IMR-90 (cell line): ENCODE measurements around the gene GKN1. TPM values are rescaled to one million over a fixed set of nuclear protein-coding genes. Genes with fewer than 3 reads are reported as not detected.

Source experiments
- ATAC-seq: fragments of 200-7000 bp; cut with Tn5 transposase; 2 replicates; pipeline ENCODE4 v1.9.1; 2020; ENCODE audit warnings: low read depth, mild to moderate bottlenecking, moderate library complexity
- BruUV-seq: library from RNA; stranded (reverse); fragments of 400-500 nt; replicated peaks from 2 replicates; lab custom pipeline; 2021; lab: Mats Ljungman, UMichigan
- CTCF ChIA-PET: fragments of 300-600 bp; formaldehyde crosslinking; extraction: SDS; loops from one replicate; lab custom pipeline; 2021; ENCODE audit warnings: antibody characterized with exemption; lab: Yijun Ruan, JAX
- POLR2A ChIA-PET: fragments of 300-600 bp; sonication (Branson Sonifier 250); formaldehyde crosslinking; loops from one replicate; lab custom pipeline; 2022; ENCODE audit warnings: antibody characterized with exemption; ENCODE audit not compliant: unreplicated experiment; lab: Charles Lee
- DNase-seq: peaks from one replicate; pipeline ENCODE4 v3.0.0; 2013
- H2AFZ ChIP-seq: replicated peaks from 2 replicates; pipeline ENCODE3; 2013; ENCODE audit warnings: low read length, mild to moderate bottlenecking; ENCODE audit not compliant: poor library complexity
- H2AK5ac ChIP-seq: 2 replicates; pipeline ENCODE4 v1.6.1; 2013; ENCODE audit warnings: low read depth, low read length, inconsistent platforms
- H2AK9ac ChIP-seq: replicated peaks from 2 replicates; pipeline ENCODE3; 2013; ENCODE audit warnings: mild to moderate bottlenecking, low read depth, low read length, moderate library complexity; ENCODE audit not compliant: poor library complexity
- H2BK120ac ChIP-seq: 2 replicates; pipeline ENCODE4 v1.6.1; 2013; ENCODE audit warnings: low read depth, low read length, inconsistent platforms
- H2BK15ac ChIP-seq: 3 replicates; pipeline ENCODE4 v1.6.1; 2013; ENCODE audit warnings: low read depth, low read length, inconsistent platforms
- H2BK20ac ChIP-seq: 2 replicates; pipeline ENCODE4 v1.6.1; 2013; ENCODE audit warnings: low read depth, mild to moderate bottlenecking, inconsistent platforms, low read length, moderate library complexity
- H2BK5ac ChIP-seq: 2 replicates; pipeline ENCODE4 v1.6.1; 2013; ENCODE audit warnings: mild to moderate bottlenecking, low read depth, low read length, inconsistent platforms; ENCODE audit not compliant: poor library complexity, severe bottlenecking
- H3K14ac ChIP-seq: replicated peaks from 2 replicates; pipeline ENCODE4 v1.6.1; 2013; ENCODE audit warnings: low read depth, low read length, inconsistent platforms
- H3K18ac ChIP-seq: 2 replicates; pipeline ENCODE4 v1.6.1; 2013; ENCODE audit warnings: low read depth, low read length, control low read depth
- H3K23ac ChIP-seq: 2 replicates; pipeline ENCODE4 v1.6.1; 2013; ENCODE audit warnings: low read depth, low read length, inconsistent platforms
- H3K27ac ChIP-seq: 2 replicates; pipeline ENCODE4 v1.5.1; 2013; ENCODE audit warnings: mild to moderate bottlenecking, control low read depth, low read length; ENCODE audit not compliant: insufficient read depth
- H3K27me3 ChIP-seq: 2 replicates; pipeline ENCODE4 v1.6.1; 2013; ENCODE audit warnings: low read length; ENCODE audit not compliant: control insufficient read depth, insufficient read depth
- H3K36me3 ChIP-seq: 2 replicates; pipeline ENCODE4 v1.6.1; 2013; ENCODE audit warnings: low read length, mixed read lengths; ENCODE audit not compliant: control insufficient read depth, insufficient read depth
- H3K4ac ChIP-seq: 2 replicates; pipeline ENCODE4 v1.6.1; 2013; ENCODE audit warnings: low read depth, low read length, inconsistent platforms
- H3K4me1 ChIP-seq: 2 replicates; pipeline ENCODE4 v1.6.1; 2013; ENCODE audit warnings: low read length, mixed read lengths; ENCODE audit not compliant: control insufficient read depth, insufficient read depth
- H3K4me2 ChIP-seq: 2 replicates; pipeline ENCODE4 v1.6.1; 2013; ENCODE audit warnings: low read depth, mild to moderate bottlenecking, control low read depth, low read length, moderate library complexity
- H3K4me3 ChIP-seq: 2 replicates; pipeline ENCODE4 v1.5.1; 2013; ENCODE audit warnings: low read depth, mild to moderate bottlenecking, control low read depth, low read length, moderate library complexity; ENCODE audit not compliant: insufficient read depth
- H3K56ac ChIP-seq: 2 replicates; pipeline ENCODE4 v1.6.1; 2013; ENCODE audit warnings: low read length, inconsistent platforms; ENCODE audit not compliant: insufficient read depth; ENCODE audit errors: extremely low read depth
- H3K79me1 ChIP-seq, 2 experiments: 2 replicates each; pipeline ENCODE4 v1.6.1; 2013; ENCODE audit warnings: low read length in 2 of 2, inconsistent platforms in 1 of 2, low read depth in 1 of 2
- H3K9ac ChIP-seq: 2 replicates; pipeline ENCODE4 v1.6.1; 2013; ENCODE audit warnings: low read depth, low read length, control low read depth
- H3K9me1 ChIP-seq: 2 replicates; pipeline ENCODE4 v1.6.1; 2013; ENCODE audit warnings: low read length, inconsistent platforms; ENCODE audit not compliant: insufficient read depth
- H3K9me3 ChIP-seq: 2 replicates; pipeline ENCODE4 v1.6.1; 2013; ENCODE audit warnings: low read length; ENCODE audit not compliant: control insufficient read depth, insufficient read depth
- H4K20me1 ChIP-seq: 2 replicates; pipeline ENCODE4 v1.6.1; 2013; ENCODE audit warnings: low read length, inconsistent platforms; ENCODE audit not compliant: insufficient read depth
- H4K5ac ChIP-seq: 2 replicates; pipeline ENCODE4 v1.6.1; 2013; ENCODE audit warnings: mild to moderate bottlenecking, low read depth, low read length, control low read depth
- H4K8ac ChIP-seq, 2 experiments: 2 replicates each; pipeline ENCODE4 v1.6.1; 2013; ENCODE audit warnings: low read depth in 2 of 2, low read length in 2 of 2, control low read depth in 1 of 2, inconsistent platforms in 1 of 2
- H4K91ac ChIP-seq: 2 replicates; pipeline ENCODE4 v1.6.1; 2013; ENCODE audit warnings: low read depth, low read length, inconsistent platforms; ENCODE audit not compliant: insufficient read depth
- BHLHE40 ChIP-seq: fragments of 150-350 bp; IDR thresholded peaks from 2 replicates; pipeline ENCODE4 v1.6.1; 2016; ENCODE audit warnings: mild to moderate bottlenecking, low read depth, low read length
- CEBPB ChIP-seq: IDR thresholded peaks from 2 replicates; pipeline ENCODE4 v1.6.1; 2012; ENCODE audit warnings: low read depth, low read length, improper control_type of control experiment
- MAZ ChIP-seq: IDR thresholded peaks from 2 replicates; pipeline ENCODE4 v1.6.1; 2012; ENCODE audit warnings: low read depth, mild to moderate bottlenecking, low read length, improper control_type of control experiment, moderate library complexity, borderline replicate concordance
- POLR2A ChIP-seq: IDR thresholded peaks from 2 replicates; pipeline ENCODE4 v1.6.1; 2012; ENCODE audit warnings: mild to moderate bottlenecking, low read depth, low read length
- RAD21 ChIP-seq: IDR thresholded peaks from 2 replicates; pipeline ENCODE4 v1.6.1; 2012; ENCODE audit warnings: low read length, improper control_type of control experiment
- RCOR1 ChIP-seq: IDR thresholded peaks from 2 replicates; pipeline ENCODE4 v1.6.1; 2012; ENCODE audit warnings: mild to moderate bottlenecking, low read length, improper control_type of control experiment; ENCODE audit not compliant: insufficient replicate concordance
- RFX5 ChIP-seq: IDR thresholded peaks from 2 replicates; pipeline ENCODE4 v1.8.0; 2012; ENCODE audit warnings: low read depth, mild to moderate bottlenecking, low read length, moderate library complexity
- WGBS, 2 experiments: methylation state at CpG; one replicate each; pipeline versions ENCODE4 v1.1.5 to v1.1.7; 2013; ENCODE audit warnings: missing lambda C conversion rate in 2 of 2; ENCODE audit not compliant: insufficient read length in 1 of 2; ENCODE audit errors: extremely low coverage in 2 of 2; 5-methylcytosine and 5-hydroxymethylcytosine counted together
- dilution Hi-C: fragments of 300-500 bp; cut with HindIII; formaldehyde crosslinking; loops from one replicate; pipeline ENCODE4 v1.14.3; 2018; ENCODE audit warnings: low sequenced_read_pairs; ENCODE audit not compliant: unreplicated experiment
- in situ Hi-C: fragments of 300-500 bp; cut with MboI; formaldehyde crosslinking; loops from 3 replicates; pipeline ENCODE4 v1.14.3; 2019; ENCODE audit warnings: low sequenced_read_pairs, inconsistent platforms, mixed read lengths
- intact Hi-C: fragments of 100-400 bp; cut with micrococcal nuclease; formaldehyde crosslinking; loops from 2 replicates; pipeline ENCODE4 v1.10.0; 2022
- polyA plus RNA-seq, 3 experiments: library from polyadenylated mRNA; depleted of rRNA; stranded (reverse); fragments of >200 nt; gene quantifications; 2 replicates each; pipeline ENCODE4 v1.2.3, GENCODE V29; 2012; ENCODE audit warnings: low replicate concordance in 1 of 3
- total RNA-seq: library from RNA; depleted of rRNA; stranded (reverse); fragments of >200 nt; gene quantifications from 2 replicates; pipeline ENCODE4 v1.2.3, GENCODE V29; 2012

GKN1 gene
- total and polyA plus RNA-seq, 2 of the 4 experiments (the other 2 are of a cell fraction) = not detected

- POLR2A ChIA-PET = interaction anchor here (0.6 kb wide), 1 partner anchor 455 kb away, joined by 3 read pairs; no protein-coding TSS in a partner anchor
- H2AK5ac ChIP-seq = no peak overlapping the region
- no peak for ATAC-seq
- CTCF ChIA-PET = no interaction called here
- no peaks in the 10 kb centered on the region for H3K9me3 ChIP-seq
- H3K4me3 ChIP-seq = no peak overlapping the region
- H3K9me1 ChIP-seq = no peaks in the 10 kb centered on the region
- H4K91ac ChIP-seq = no peak overlapping the region
- H3K36me3 ChIP-seq = no peaks in the 10 kb centered on the region
- H3K14ac ChIP-seq = no peak overlapping the region
- no peak overlapping the region for H4K5ac ChIP-seq
- no peak overlapping the region for H4K8ac ChIP-seq
- H2BK5ac ChIP-seq = no peak overlapping the region
- no peak for DNase-seq
- no peak overlapping the region for H2BK20ac ChIP-seq
- no peaks in the 10 kb centered on the region for H3K79me1 ChIP-seq
- H2BK120ac ChIP-seq = no peak overlapping the region
- TF ChIP-seq RCOR1 (no peak), RAD21 (no peak), POLR2A (no peak), RFX5 (no peak), BHLHE40 (no peak), CEBPB (no peak), MAZ (no peak)
- no TSS peak for BruUV-seq
- in situ Hi-C loops (no loop called here), intact Hi-C loops (no loop called here), dilution Hi-C loops (no loop called here)
- H3K23ac ChIP-seq = no peak overlapping the region
- H3K56ac ChIP-seq = no peak overlapping the region
- H2AFZ ChIP-seq = no peak overlapping the region
- H2BK15ac ChIP-seq = no peak overlapping the region
- no peaks in the 10 kb centered on the region for H3K27me3 ChIP-seq
- no peaks in the 10 kb centered on the region for H4K20me1 ChIP-seq
- H3K27ac ChIP-seq = no peak overlapping the region
- H2AK9ac ChIP-seq = no peak overlapping the region
- no peak overlapping the region for H3K9ac ChIP-seq
- peaks cover 4% of the 10 kb centered on the region; the same call in 1 of the 2 replicates for H3K4me1 ChIP-seq
- no peak overlapping the region for H3K4me2 ChIP-seq
- no peak overlapping the region for H3K4ac ChIP-seq
- no peak overlapping the region for H3K18ac ChIP-seq
- no CpG with 5 or more reads among the region's 1 CpG for WGBS, 2 experiments
Measured at GRCh38 chr2:68980956-68981355, 6.5 kb downstream of the GKN1 start.
